Measurements from ENCODE around the gene NANOS2.

DNA sequence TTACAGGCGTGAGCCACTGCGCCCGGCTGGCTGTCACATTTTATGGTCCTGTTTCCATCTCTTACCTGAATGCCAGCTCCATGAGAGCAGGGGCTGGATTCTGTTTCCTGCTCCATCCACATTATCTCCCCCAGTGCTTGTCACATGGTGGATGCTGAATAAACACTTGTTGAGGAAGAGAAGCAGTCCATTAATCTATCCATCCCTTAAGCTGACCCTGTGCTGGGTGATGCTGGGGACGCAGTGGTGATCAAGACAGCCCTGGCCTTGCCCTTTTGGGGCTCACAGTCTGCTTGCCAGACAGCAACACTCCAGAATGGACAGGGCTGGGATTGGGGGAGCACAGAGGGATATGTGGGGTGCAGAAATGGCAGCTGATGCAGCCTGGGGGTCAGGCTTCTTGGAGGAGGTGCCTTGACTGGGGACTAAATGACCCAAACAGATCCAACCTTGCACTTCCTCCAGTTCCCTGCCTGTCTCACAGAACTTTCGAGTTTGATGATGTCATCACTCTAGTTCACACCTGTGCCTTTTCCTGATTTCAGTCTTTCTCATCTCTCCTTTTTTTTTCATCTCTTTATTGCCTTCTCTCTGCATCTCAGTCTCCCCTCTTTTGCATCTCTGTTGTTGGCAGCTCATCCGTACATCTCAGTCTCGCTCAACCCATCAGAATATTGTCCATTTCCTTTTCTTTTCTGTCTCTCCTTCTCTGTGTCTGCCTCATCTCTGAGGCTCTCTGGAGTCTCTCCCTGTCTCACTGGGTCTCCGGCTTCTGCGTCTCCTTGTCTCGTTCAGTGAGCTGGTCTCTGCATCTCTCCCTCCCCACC is 33.3 kb downstream of the NANOS2 start:
- TF ChIP-seq, protein P1, sequence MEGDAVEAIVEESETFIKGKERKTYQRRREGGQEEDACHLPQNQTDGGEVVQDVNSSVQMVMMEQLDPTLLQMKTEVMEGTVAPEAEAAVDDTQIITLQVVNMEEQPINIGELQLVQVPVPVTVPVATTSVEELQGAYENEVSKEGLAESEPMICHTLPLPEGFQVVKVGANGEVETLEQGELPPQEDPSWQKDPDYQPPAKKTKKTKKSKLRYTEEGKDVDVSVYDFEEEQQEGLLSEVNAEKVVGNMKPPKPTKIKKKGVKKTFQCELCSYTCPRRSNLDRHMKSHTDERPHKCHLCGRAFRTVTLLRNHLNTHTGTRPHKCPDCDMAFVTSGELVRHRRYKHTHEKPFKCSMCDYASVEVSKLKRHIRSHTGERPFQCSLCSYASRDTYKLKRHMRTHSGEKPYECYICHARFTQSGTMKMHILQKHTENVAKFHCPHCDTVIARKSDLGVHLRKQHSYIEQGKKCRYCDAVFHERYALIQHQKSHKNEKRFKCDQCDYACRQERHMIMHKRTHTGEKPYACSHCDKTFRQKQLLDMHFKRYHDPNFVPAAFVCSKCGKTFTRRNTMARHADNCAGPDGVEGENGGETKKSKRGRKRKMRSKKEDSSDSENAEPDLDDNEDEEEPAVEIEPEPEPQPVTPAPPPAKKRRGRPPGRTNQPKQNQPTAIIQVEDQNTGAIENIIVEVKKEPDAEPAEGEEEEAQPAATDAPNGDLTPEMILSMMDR (IDR thresholded peaks at IDR 0.05): no peak
- TF ChIP-seq POLR2A (IDR thresholded peaks at IDR 0.05): no peak
